SKM-1 (cell line): ENCODE data around the gene PLEKHA4.
"Not testable (repeated sequence)": the region's sequence is repeated elsewhere in the genome, so short reads cannot be mapped to it uniquely, and the experiment has no call there.

Experiments used
- DNase-seq: peaks from one replicate; lab custom pipeline; 2025; ENCODE audit not compliant: unreplicated experiment; lab: John Stamatoyannopoulos, UW

PLEKHA4 gene

DNA sequence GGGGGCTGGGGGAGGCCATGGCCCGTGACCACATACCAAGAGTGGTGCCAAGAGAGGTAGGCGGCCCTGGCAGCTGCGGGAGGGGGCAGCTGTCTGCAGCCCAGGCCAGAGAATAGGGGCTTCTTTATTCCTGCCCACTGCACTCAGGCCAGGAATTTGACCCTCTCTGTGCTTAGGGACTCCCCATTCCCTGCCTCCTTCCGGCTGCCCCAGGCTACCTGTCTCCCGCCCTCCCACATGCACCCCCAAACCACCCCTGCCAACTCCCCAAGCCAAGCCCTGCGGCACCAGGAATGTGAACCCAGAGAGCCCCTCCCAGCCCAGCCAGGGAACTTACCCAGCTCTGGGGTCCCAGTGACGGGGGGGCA lies 687 bp downstream of the PLEKHA4 start:
- DNase-seq, result no peak

DNA sequence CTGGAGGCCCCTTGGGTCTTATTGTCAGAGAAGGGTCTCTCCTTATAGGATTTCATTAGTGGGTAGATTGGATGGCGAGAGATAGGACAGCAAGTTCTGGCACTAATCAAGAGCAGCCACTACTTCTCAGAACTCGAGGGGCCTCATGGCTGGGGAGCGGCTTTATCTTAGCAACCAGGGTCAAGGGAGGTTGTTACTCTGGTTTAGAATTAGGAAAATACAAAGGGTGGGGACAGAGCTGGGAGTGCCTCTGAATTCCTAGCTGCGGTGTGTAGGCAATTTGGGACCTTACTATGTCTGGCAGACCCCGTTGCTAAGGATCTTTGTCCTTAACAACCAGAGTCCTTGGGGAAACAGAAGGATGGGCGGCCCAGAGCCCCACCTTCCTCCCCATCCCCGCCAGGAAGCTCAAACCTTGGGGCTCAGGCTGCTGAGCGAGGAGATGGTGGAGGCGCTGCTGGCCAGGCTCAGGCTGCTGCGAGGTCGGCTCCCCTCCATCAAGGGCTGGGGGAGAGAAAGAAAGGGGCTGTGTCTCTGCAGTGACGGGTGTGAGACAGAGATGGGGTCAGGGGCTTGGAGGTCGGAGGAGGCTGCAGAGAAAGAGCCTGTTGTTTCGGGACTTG lies 1.2 kb downstream of the PLEKHA4 start:
- no peak for DNase-seq

DNA sequence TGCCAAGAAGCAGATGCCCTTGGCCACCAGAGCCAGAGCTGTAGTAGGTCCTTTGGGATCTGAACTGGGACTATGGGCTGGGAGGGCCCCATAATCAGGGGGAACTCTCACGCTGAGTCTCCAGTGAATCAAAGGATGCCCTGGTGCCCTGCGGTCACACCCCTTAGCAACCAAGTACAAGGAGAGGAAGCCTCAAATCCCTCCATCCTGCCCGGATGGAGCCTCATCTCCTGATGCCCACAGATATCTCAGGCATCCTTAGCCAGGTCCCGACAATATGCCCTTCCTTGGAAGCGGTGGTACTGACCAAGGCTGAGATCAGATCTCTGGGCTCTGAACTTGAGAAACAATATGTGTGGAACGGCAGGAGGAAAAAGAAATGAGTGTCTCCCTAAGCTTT lies 1.7 kb downstream of the PLEKHA4 start:
- no peak for DNase-seq

- no peak for DNase-seq
Observed at GRCh38 chr19:48862827-48863226, 5.6 kb downstream of the PLEKHA4 start.

- no peak for DNase-seq
Observed at GRCh38 chr19:48861313-48861712, 7.1 kb downstream of the PLEKHA4 start.

DNA sequence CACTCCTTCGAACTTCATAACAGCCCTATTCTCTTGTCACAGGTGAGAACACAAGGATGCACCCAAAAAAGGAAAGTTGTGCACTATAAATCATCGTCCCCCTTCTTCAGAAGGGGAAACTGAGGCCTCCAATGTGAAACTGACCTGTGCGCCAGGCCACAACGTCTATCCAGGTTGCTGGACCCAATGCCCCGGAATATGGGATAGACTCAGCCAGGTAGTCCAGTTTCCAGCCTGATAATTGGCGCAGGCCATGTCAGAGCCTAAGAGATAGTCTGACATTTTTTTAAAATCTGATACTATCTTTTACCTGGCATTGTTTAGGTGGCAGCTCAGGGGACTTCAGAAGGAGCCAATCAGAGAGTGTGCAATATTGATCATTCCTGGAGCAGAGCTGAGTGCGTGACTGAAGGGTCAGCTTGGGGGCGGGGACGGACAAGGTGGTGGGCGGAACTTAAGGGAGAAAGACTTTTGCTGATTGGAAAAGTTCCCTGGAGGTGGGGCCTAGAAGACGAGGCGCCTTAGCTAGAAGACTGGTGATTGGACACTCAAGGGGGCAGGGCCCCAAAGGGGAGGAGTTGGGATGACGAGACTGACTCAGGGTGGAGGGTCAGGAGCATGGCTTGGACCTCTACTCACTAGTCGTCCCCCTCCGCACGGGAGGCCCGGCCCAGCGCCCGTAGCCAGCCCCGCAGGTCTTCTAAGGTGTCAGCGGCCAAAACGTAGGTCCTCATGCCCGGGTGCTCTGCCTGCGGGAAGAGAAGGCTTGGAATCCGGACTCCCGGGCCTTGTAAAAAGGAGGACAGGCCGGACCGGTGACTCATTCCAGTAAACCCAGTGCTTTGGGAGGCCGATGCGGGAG lies 8.5 kb downstream of the PLEKHA4 start:
- DNase-seq, result no peak

- DNase-seq, result no peak
Observed at GRCh38 chr19:48858984-48859710, 9.3 kb downstream of the PLEKHA4 start.

DNA sequence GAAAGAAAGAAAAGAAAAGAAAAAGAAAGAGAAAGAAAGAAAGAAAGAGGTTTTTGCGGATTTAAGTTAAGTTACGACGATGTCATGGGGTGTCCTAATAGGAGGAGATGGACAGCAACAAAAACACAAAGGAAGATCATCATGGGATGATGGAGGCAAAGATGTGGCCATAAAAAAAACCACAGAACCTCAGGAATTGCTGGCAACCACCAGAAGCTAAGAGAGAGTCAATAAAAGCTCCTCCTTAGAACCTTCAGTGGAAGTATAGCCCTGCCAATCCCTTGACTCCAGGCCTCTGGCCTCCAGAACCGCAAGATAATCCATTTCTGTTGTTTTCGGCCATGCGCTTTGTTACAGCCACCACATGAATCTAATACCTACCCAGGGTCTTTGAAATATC lies 11.5 kb downstream of the PLEKHA4 start:
- DNase-seq, result no peak

DNA sequence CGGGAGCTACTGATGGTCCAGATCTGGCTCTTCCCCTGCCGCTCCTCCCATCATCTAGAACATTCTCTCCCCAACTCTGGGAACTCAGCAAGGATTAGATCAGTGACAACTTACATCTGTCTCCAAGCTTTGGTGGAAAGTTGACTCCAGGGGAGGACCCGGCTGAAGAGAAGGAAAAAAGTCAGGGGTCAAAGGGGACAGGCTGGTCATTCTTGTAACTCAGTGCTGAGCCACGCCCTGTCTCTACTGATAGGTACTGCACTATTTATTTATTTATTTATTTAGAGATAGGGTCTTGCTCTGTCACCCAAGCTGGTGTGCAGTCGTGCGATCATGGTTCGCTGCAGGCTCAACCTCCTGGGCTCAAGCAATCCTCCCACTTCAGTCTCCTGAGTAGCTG lies 14.3 kb downstream of the PLEKHA4 start:
- no peak for DNase-seq

GRCh38 chr19:48853483-48853882 lies 14.9 kb downstream of the PLEKHA4 start:
- no peak for DNase-seq

DNA sequence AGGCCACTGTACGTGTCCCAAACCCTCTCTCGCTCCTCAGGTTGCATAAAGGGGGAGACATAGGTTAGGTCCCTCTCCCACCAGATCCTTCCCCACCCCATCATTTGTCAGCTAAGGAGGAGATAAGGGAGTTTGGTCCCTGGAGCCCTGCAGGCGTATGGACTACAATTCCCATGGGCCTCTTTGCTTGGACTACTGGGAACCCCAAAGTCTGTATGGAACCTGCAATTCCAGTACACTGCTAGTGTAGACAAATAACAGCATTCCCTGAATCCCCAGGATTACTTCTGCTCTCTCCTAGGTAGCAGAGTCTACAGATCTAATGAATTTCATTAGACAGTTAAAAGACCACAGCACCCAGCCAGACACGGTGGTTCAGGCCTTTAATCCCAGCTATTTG lies 16.1 kb downstream of the PLEKHA4 start:
- no peak for DNase-seq

- not testable (repeated sequence) for DNase-seq
Observed at GRCh38 chr19:48846659-48847058, 21.8 kb downstream of the PLEKHA4 start.

DNA sequence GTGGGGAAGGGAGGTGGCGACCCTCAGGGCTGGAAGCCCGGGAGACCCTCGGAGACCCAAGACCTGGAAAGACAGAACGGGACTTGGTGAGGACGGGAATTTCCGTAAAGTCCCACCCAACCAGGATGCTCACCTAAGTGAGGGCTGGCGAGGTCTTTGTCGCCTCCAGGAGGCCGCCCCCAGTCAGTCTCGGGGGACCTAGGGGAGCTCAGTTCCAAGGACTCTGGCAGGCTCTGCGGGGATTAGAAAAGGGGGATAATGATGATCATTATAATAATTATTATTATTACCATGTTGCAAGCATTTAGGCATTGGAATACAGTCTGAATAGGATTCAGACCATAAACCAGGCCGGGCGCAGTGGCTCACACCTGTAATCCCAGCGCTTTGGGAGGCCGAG lies 23.0 kb downstream of the PLEKHA4 start:
- DNase-seq, result no peak

GRCh38 chr19:48844472-48844871 lies 23.9 kb downstream of the PLEKHA4 start:
- DNase-seq, result no peak

DNA sequence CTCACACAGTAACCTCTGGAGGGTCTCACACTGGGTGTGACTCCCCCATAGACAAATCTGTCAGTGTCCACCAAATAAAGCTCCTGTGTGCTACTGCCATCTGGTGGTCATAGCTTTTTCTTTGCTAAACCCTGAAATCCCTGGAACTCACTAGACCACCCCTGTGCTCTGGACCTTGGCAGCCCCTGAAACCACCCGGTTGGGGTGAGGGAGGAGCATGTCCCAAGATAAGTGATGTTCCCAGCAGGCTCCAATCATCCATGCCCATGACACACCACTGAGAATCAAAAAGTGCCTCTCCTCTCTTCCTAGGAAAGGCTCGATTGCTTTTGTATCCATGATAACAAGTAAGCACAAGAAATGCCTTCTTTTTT lies 25.6 kb downstream of the PLEKHA4 start:
- DNase-seq, result no peak

DNA sequence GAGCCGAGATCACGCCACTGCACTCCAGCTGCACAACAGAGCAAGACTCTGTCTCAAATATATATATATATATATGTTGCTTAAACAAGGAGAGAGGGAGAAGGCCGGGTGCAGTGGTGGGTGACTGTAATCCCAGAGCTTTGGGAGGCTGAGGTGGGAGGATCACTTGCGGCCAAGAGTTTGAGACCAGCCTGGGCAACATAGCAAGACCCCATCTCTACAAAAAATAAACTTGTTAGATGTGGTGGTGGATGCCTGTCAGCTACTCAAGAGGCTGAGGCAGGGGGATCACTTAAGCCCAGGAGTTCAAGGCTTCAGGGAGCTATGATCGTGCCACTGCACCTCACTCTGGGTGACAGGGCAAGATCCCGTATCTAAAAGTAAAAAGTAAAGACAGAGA lies 26.8 kb downstream of the PLEKHA4 start:
- no peak for DNase-seq

- DNase-seq, result no peak
Observed at GRCh38 chr19:48841047-48841446, 27.4 kb downstream of the PLEKHA4 start.

DNA sequence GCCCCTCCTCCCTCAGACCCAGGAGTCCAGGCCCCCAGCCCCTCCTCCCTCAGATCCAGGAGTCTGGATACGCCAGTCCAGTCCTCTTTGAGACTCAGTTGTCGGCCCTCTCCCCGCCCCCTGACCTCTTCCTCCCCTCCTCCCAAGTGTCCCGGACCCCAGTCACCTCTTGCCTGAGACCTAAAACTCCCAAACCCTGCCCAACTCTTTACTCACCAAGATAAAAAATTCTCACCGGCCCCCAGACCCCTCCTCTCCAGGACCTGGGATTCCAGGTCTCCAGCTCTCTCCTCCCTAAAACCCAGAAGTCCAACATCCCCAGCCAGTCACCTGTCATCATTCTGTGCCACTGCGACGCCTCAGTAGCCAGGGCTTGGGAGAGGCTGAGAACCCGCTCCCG lies 30.7 kb downstream of the PLEKHA4 start:
- DNase-seq, result no peak

GRCh38 chr19:48837051-48837524 lies 31.3 kb downstream of the PLEKHA4 start:
- DNase-seq, result no peak

GRCh38 chr19:48836089-48837017 lies 32.1 kb downstream of the PLEKHA4 start, which contains the start of gene HSD17B14:
HSD17B14 (minus strand) TSS chr19:48836491; CDS start chr19:48836411, 80 bp downstream.
- no peak for DNase-seq

DNA sequence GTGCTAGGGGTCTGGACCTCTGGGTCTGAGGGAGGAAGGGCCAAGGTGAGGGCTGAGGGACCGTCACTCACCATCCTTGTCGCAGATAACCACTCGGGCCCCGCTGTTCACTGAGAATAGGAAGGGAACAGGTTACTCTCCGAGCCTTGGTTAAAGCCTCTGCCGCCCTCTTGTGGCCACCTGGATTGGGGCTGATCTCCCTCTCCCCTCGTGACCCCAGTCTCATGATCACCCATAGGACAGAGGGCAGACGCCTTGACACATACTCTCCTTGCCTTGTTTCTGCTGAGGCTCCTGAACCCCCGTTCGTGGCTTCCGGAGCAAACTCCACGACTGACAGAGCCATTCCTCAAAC lies 32.7 kb downstream of the PLEKHA4 start:
- peak; percentile 27 for DNase-seq
